Ovary (tissue), 9 donors: Measurements from ENCODE around the gene EPHB1. TPM values are rescaled to one million over a fixed set of nuclear protein-coding genes. Genes with fewer than 3 reads are reported as not detected.
"Not testable (repeated sequence)": the region's sequence is repeated elsewhere in the genome, so short reads cannot be mapped to it uniquely, and the experiment has no call there.

Source experiments
- DNase-seq, 5 donors: peaks; one replicate each; pipeline ENCODE4 v3.0.0-alpha.2; 2019 to 2020
- H3K27ac ChIP-seq, 2 donors: fragments of 200-600 bp; one replicate each; pipeline versions ENCODE4 v1.5.1 to v1.8.0; 2019 to 2022
- H3K27me3 ChIP-seq: fragments of 200-600 bp; one replicate; pipeline ENCODE4 v1.8.0; 2022
- H3K36me3 ChIP-seq: fragments of 200-600 bp; sonication (generic); one replicate; pipeline ENCODE4 v1.5.1; 2019
- H3K4me1 ChIP-seq: one replicate; pipeline ENCODE4 v1.8.1; 2013; ENCODE audit warnings: mild to moderate bottlenecking, moderate library complexity; ENCODE audit not compliant: insufficient read depth
- H3K4me3 ChIP-seq: fragments of 200-600 bp; sonication (generic); one replicate; pipeline ENCODE4 v1.5.1; 2017
- H3K9me3 ChIP-seq, 2 donors: fragments of 200-600 bp in 1 of 2; sonication (generic) in 1 of 2; one replicate each; pipeline versions ENCODE4 v1.5.1 to v1.8.1; 2013 to 2019; ENCODE audit warnings: mild to moderate bottlenecking in 1 of 2, moderate library complexity in 1 of 2
- CTCF ChIP-seq, 3 donors: fragments of 450-650 bp in 2 of 3; fragments of 200-600 bp in 1 of 3; IDR thresholded peaks; one replicate each; pipeline versions ENCODE4 v1.5.1 to v1.8.0; 2016 to 2022; ENCODE audit warnings: antibody characterized with exemption in 3 of 3, mild to moderate bottlenecking in 1 of 3
- EP300 ChIP-seq: sonication (generic); formaldehyde crosslinking; IDR thresholded peaks from one replicate; pipeline ENCODE4 v1.6.1; 2017; ENCODE audit warnings: antibody characterized with exemption
- POLR2A ChIP-seq: fragments of 450-650 bp; IDR thresholded peaks from one replicate; pipeline ENCODE4 v1.6.1; 2017; ENCODE audit warnings: antibody characterized with exemption, mild to moderate bottlenecking, moderate library complexity
- WGBS, 3 donors: extraction: QIAGEN DNeasy Blood & Tissue Kit in 1 of 3; methylation state at CpG; one replicate each; pipeline versions ENCODE4 v1.1.5 to v1.1.7; 2013 to 2017; 5-methylcytosine and 5-hydroxymethylcytosine counted together
- intact Hi-C, 4 donors: fragments of 100-400 bp; cut with DNase I; formaldehyde crosslinking; loops; one replicate each; pipeline versions ENCODE4 v1.11.0 to v1.15.1; 2022 to 2023
- polyA plus RNA-seq, 2 donors: library from polyadenylated mRNA; stranded (reverse); fragments of 200-250 nt in 1 of 2; fragments of 350-450 nt in 1 of 2; fragmentation: Illumina TruSeq in 1 of 2; extraction: RNeasy Lipid Tissue Mini Kit (QIAGEN cat#74804) in 1 of 2; gene quantifications; one replicate each; pipeline ENCODE4 v1.2.3, GENCODE V29; 2013 to 2014
- total RNA-seq, 7 donors: library from RNA; depleted of rRNA in 2 of 7; stranded (reverse); fragments of >200 nt in 2 of 7; fragmentation: NEBNext Ultra II Directional in 3 of 7; extraction: Animal tissue kit (Norgen Biotek cat#: 25700) in 3 of 7; gene quantifications; one replicate each; pipeline versions ENCODE4 v1.1.0 to v1.2.4, GENCODE V29; 2016 to 2023
- donor health status: DM: no; HTN: no; CAD: no; lungs with moderate emphysema.
- donor health status: DM: no; HTN: no; CAD: no.
- donor health status: Bipolar disorder and iron deficiency.
- donor health status: DM: yes; HTN: yes; CAD: no.
- donor health status: DM: no; HTN: no; CAD: no.
- donor health status: DM: yes; HTN: yes; CAD: no.

Gene EPHB1
- total and polyA plus RNA-seq, 9 donors: 0.25 to 2.7 (median 1.0) TPM

GRCh38 chr3:135056733-135057310 lies 261.8 kb downstream of the EPHB1 start:
- no peak for DNase-seq
- no peaks in the 10 kb centered on the region for H3K36me3 ChIP-seq
- H3K27ac ChIP-seq: no peak overlapping the region
- intact Hi-C loops: no loop called here
- TF ChIP-seq POLR2A (no peak), CTCF (IDR thresholded peaks at IDR 0.05) (no peak), EP300 (no peak)
- no peak overlapping the region for H3K4me3 ChIP-seq
- H3K4me1 ChIP-seq: no peaks in the 10 kb centered on the region
- WGBS, 3 donors: 69 to 78% (median 74%) methylated on average over 6 of the region's 6 CpGs
- no peaks in the 10 kb centered on the region for H3K9me3 ChIP-seq
- no peaks in the 10 kb centered on the region for H3K27me3 ChIP-seq

- Histone ChIP-seq H3K36me3 (no peaks in the 10 kb centered on the region), H3K27ac (no peak overlapping the region), H3K4me3 (no peak overlapping the region), H3K9me3 (no peaks in the 10 kb centered on the region), H3K27me3 (no peaks in the 10 kb centered on the region), H3K4me1 (no peaks in the 10 kb centered on the region)
- 82 to 90% (median 84%) methylated on average over 5 of the region's 5 CpGs for WGBS, 3 donors
- intact Hi-C loops: no loop called here
- no peak for DNase-seq
- no peak for TF ChIP-seq CTCF (IDR thresholded peaks at IDR 0.05)
- TF ChIP-seq POLR2A: no peak
- no peak for TF ChIP-seq EP300
These were observed 262.9 kb downstream of the EPHB1 start for GRCh38 chr3:135057996-135058395.

- Histone ChIP-seq H3K27me3 (no peaks in the 10 kb centered on the region), H3K27ac (no peak overlapping the region), H3K4me1 (no peaks in the 10 kb centered on the region), H3K9me3 (no peaks in the 10 kb centered on the region), H3K36me3 (no peaks in the 10 kb centered on the region), H3K4me3 (no peak overlapping the region)
- 76 to 84% (median 83%) methylated on average over 6 of the region's 6 CpGs for WGBS, 3 donors
- TF ChIP-seq POLR2A (no peak), CTCF (IDR thresholded peaks at IDR 0.05) (no peak), EP300 (no peak)
- no peak for DNase-seq
- intact Hi-C loops: no loop called here
These were observed 264.5 kb downstream of the EPHB1 start for GRCh38 chr3:135059580-135059979.

GRCh38 chr3:135066844-135067727 lies 272.0 kb downstream of the EPHB1 start:
- H3K36me3 ChIP-seq, H3K9me3 ChIP-seq, H3K4me1 ChIP-seq, DNase-seq, intact Hi-C loops, H3K27ac ChIP-seq, H3K4me3 ChIP-seq, H3K27me3 ChIP-seq: not testable (repeated sequence)
- 68 to 91% (median 76%) methylated on average over 5 of the region's 5 CpGs for WGBS, 3 donors

GRCh38 chr3:135068011-135068410 lies 273.0 kb downstream of the EPHB1 start:
- Histone ChIP-seq H3K27me3 (no peaks in the 10 kb centered on the region), H3K27ac (no peak overlapping the region), H3K36me3 (no peaks in the 10 kb centered on the region), H3K9me3 (no peaks in the 10 kb centered on the region), H3K4me3 (no peak overlapping the region), H3K4me1 (no peaks in the 10 kb centered on the region)
- WGBS, 3 donors: 87 to 88% (median 88%) methylated on average over 5 of the region's 5 CpGs
- TF ChIP-seq CTCF (IDR thresholded peaks at IDR 0.05) (no peak), POLR2A (no peak), EP300 (no peak)
- DNase-seq: no peak
- intact Hi-C loops: no loop called here
